ENCODE results near the gene APBB3.

Gene APBB3

DNA sequence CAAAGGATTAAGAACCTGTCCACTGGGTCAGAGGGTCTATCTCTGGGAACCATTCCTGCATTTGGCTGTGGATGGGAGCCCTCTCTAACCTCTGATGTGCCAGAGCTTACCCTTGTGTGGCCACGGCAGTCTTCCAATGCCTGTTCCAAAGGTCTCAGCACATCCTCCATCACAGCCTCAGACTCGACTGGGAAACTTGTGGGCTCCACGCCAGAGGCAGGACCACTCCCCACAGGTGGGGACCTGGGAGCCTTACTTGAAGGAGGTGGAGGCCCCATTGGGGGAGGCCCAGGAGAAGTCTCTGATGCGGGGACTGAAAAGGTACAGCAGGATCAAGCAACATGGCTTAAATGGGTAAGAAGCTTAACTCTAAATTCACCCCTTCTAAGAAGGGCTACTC lies 12.5 kb downstream of the APBB3 start:
- no peak for DNase-seq

- DNase-seq = no peak
Observed at GRCh38 chr5:140550147-140551079, 14.0 kb downstream of the APBB3 start.

DNA sequence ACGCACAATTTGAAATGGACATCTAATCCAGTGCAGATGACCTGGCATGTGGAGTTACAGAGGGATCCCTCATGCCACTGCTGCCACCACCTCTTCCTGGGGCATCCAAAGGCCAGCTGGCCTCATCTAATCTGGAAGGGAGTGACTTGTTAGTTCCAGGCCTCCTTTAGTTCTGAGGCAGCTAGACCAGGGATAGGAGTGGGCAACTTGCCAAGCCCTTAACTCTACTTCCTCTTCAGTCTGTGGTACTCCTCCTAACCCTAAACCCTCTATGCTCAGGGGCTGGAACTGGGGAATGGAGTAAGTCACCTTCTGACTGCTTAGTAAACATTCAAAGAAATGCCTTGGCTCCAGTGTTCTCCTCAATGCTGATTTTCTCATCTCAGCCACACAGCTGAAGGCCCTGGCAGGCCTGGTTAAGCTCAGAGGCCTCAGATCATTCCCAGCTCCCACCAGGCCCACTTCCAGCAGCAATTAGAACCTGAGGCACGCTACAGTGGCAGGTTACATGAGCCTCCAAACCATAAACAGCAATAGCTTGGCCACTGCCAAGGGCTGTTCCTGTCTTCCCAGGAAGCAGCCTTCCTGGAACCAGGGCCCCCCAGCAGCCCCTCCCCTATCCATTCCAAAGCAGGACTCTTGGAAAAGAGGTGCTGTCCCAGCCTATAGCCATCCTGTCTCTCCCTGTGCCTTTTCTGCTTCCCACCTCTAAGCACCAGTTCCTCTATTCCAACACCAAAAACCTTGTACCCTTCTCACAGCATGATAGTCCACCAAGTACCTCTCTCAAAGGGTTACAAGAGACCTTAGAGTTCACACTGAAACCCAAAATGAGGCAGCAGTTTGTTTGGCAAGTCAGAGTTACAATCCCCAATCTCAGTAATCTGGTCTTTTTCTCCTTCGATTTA lies 14.9 kb downstream of the APBB3 start:
- no peak for DNase-seq

GRCh38 chr5:140548791-140549190 lies 15.6 kb downstream of the APBB3 start:
- no peak for DNase-seq

DNA sequence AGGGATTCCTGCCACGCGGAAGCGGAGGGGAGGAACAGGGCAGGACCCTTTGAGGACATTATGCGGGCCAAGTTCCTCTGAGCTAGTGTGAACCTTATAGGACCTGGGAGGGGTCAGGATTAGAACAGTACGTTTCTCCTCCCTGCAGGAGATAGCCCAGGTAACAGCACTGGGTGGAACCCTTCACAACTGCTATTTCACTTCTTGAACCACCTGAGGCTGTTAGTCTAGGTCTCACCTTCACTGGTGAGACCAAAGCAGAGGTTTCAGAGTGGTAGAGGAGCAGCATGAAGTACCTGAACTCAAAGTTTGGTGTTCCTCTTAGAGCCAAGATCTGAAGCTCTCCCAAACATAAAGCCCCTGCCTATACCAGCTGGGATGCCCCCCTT lies 16.1 kb downstream of the APBB3 start:
- no peak for DNase-seq

- no peak for DNase-seq
Observed at GRCh38 chr5:140547508-140548299, 16.7 kb downstream of the APBB3 start, which contains the start of gene EIF4EBP3. Gene EIF4EBP3 (plus strand): TSS chr5:140547662. CDS start chr5:140547738, 76 bp downstream.

DNA sequence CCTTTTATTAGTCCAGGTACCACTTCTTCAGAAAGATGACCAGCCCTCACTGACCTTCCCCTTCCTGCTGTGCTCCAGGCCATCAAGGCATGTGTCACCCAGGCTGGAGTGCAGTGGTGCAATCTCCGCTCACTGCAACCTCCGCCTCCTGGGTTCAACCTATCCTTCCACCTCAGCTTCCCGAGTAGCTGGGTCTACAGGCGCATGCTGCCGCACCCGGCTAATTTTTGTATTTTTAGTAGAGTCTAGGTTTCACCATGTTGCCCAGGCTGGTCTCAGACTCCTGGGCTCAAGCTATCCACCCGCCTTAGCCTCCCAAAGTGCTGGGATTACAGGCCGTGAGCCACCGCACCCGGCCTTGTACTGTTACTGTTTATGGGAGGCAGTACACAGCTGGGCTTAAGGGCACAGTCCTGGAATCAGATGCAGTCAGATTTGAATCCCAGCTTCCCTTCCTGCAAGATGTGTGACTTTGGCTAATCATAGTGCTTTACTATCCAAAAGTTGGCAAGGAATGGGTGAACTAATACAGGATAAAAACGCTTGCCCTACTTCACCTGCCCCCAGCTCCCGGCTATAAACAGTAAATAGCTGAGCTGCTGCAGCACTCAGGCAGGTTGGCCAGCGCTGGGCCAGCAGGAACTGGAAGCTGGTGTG lies 17.4 kb downstream of the APBB3 start:
- DNase-seq = no peak

GRCh38 chr5:140545606-140546005 lies 18.8 kb downstream of the APBB3 start:
- no peak for DNase-seq

DNA sequence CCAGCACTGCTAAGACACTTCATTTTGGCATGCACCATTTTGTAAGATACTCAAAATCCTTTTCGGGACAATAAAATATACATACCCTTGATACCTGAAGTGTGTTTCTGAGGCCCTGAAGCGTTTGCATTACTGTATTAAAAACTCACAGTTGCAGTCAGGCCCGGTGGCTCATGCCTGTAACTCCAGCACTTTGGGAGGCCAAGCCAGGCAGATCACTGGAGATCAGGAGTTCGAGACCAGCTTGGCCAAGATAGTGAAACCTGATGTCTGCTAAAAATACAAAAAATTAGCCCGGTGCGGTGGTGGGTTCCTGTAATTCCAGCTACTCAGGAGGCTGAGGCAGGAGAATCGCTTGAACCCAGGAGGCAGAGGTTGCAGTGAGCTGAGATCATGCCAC lies 19.4 kb downstream of the APBB3 start:
- no peak for DNase-seq

DNA sequence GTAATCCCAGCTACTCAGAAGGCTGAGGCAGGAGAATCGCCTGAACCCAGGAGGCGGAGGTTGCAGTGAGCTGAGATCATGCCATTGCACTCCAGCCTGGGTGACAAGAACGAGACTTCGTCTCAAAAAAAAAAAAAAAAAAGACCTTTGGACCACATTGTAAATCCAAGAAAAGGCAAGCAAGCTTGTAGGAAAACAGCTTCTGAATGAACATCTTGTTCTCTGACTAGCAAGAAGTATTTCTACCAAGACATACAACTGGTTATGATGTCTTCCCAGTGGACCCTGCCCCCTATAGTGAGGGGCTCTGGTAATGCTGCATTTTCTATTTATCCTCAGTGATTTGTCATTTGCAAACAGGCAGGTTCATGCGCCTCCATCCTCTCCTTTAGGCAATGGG lies 21.4 kb downstream of the APBB3 start:
- no peak for DNase-seq

- no peak for DNase-seq
Observed at GRCh38 chr5:140540227-140540626, 24.2 kb downstream of the APBB3 start.

- no peak for DNase-seq
Observed at GRCh38 chr5:140524003-140524402, 40.4 kb downstream of the APBB3 start.

DNA sequence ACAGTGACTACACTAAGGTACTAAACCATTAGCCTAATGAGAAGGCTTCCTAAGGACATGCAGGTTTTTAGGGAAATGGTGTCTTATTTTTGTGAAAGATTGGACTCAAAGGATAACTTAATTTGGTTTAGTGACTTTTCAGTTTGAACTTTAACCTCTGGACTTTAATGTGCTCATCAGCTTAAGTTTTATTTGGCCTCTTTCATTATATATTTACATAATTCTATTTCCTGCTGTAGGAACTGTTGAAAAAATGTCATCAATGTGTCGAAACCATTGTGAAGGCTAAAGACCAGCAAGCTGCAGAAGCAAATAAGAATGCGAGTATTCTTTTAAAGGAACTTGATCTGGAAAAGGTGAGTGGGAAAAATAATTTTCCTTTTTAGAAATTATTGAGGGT lies 51.3 kb downstream of the APBB3 start:
- no peak for DNase-seq

DNA sequence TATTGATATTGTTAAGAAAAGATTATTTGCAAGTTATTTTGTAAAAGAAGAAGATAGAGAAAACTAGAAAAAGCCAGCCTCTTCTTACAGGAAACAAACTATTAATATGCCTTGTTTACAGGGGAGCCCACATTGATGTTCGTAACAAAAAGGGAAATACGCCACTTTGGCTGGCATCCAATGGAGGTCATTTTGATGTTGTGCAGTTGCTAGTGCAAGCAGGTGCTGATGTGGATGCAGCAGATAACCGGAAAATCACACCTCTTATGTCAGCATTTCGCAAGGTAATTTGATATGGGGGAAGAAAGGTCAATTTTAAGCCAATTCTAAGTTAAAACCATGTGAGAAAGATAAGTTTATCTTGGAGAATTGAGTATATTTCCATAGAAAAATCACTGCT lies 54.5 kb downstream of the APBB3 start:
- no peak for DNase-seq

All from 8988T (cell line).